GM12874 (cell line): ENCODE results near the gene HSPB8.

Experiments
- TF ChIP-seq, protein P1 (sequence below): IDR thresholded peaks from 2 replicates; pipeline ENCODE4 v1.5.1; 2011; ENCODE audit warnings: low read depth, mild to moderate bottlenecking, control low read depth, low read length, moderate library complexity; ENCODE audit not compliant: insufficient read depth

Gene HSPB8

DNA sequence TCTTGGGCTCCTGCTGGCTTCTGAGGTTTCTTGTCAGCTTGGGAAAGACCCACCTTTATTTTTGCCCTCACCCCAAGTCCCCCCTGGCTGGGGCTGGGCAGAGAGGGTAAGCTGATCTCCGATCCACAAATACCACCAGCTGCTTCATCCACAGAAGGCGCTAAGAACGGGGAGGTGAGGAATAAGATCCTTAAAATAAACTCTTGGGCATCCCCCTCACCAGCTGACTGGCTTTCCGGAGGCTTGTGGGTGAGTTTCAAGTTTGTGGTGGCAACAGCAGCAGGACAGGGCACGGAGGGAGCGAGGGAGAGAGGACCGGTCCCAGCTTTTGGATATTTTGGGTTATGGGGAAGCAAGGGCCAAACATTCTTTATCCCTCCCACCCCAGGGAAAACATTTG is 20.8 kb upstream of the HSPB8 start:
- TF ChIP-seq, protein P1, sequence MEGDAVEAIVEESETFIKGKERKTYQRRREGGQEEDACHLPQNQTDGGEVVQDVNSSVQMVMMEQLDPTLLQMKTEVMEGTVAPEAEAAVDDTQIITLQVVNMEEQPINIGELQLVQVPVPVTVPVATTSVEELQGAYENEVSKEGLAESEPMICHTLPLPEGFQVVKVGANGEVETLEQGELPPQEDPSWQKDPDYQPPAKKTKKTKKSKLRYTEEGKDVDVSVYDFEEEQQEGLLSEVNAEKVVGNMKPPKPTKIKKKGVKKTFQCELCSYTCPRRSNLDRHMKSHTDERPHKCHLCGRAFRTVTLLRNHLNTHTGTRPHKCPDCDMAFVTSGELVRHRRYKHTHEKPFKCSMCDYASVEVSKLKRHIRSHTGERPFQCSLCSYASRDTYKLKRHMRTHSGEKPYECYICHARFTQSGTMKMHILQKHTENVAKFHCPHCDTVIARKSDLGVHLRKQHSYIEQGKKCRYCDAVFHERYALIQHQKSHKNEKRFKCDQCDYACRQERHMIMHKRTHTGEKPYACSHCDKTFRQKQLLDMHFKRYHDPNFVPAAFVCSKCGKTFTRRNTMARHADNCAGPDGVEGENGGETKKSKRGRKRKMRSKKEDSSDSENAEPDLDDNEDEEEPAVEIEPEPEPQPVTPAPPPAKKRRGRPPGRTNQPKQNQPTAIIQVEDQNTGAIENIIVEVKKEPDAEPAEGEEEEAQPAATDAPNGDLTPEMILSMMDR = no peak

DNA sequence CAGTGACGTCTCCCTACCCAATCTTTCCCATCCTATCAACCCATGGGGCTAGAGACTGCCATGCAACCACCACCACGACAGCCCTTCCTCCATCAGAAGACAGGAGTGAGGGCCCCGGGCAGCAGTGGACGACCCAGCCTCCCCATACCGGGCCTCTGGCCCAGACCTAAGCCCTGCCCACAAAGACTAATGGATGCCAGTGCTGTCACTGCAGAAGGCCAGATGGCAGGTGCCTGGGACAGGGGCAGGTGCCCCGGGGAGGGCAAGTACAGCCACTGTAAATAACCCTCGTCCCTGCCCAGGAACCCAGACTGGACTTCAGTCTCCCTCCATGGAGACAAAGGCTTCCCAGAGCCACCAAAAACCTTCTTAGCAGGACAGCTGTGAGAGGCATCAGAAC is 20.3 kb upstream of the HSPB8 start:
- TF ChIP-seq, protein P1 = no peak

DNA sequence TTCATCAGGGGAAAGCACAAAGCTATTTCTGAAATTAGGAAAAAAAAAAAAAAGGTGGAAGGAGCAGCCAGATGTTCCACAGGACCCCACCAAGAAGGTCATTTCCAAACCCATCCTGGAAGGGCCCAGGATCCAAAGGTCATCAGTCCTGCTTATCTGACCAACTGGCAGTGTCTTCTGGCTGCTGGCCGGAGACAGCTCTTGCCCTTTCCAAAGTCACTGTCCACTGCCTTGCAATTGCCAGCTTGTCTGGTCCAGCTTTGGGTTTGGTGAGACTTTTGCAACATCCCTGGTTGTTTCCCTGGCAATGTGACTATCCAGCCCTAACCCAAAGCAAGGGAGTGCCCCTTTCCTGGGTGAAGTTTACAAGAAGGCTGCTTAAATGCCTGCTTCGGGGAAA is 18.9 kb upstream of the HSPB8 start:
- TF ChIP-seq, protein P1 = no peak

DNA sequence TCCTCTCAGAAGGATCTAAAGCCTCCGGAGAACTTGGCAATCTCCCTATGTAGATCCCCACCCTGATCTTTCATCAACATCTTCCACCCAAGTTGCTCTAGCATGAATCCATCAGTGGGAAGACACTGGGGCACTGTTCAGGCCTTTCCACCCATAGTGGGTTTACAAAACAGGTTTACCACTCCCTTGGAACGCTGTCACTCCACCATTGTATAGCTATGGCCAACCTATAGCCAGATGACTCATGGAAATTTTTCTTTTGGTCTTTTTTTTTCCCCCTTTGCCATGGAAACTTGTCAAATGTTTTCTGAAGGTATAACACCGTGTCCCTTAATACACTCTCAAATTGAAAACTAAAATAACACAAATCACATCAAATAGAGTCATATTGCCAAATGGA is 10.8 kb upstream of the HSPB8 start:
- TF ChIP-seq, protein P1 = no peak

DNA sequence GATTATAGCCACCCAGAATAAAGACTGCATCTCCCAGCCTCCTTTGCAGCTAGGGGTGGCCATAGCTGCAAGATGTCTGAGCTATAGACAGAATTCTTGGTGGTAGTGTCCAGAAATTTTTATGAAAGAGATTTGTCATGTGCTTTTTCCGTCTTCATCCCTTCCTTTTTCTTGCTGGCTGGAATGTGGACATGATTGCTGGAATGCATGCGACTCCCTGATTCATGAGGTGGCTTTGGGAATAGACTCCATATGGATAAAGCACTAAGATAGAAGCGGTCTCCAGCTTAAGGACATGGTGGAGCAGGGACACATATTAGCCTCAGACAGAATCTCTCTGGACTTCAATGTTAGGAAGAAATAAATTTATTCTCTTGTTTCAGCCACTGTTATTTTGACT is 10.0 kb upstream of the HSPB8 start:
- TF ChIP-seq, protein P1 = no peak

DNA sequence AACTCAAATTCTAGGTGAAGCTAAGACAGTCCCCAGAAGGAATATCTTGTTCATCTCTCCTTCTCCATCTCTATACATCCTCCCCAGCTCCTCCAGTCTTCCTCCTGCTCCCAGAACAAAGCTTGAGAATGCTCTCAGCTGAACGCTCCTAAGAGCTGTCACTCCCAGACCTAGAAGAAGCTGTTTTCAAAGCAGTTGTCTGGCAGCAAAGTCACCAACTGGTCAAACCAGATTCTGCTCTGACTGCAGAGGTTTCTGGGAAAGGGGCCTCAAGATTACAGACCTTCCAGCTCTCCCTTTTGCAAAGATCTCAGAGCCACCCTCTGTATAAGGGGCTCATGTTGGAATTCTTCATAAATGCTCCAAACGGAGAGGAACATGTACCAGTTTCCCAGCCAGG is 9.6 kb upstream of the HSPB8 start:
- TF ChIP-seq, protein P1 = no peak

DNA sequence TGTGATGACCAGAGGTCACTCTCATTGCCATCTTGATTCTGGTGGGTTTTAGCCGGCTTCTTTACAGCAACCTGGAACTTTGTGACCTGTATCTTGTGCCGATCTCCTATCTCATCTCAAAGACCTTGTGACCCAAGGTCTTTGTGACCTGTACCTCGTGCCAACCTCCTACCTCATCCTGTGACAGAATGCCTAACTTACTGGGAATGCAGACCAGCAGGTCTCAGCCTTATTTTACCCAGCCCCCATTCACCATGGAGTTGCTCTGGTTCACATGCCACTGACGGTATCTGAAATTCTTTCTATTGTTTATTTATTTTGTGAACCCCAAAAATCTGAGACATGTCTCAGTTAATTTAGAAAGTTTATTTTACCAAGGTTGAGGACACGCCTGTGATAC is 7.4 kb upstream of the HSPB8 start:
- TF ChIP-seq, protein P1 = no peak
